Kasumi-1 (cell line): ENCODE results near the gene CD79A.

Experiments used
- DNase-seq, 2 experiments: peaks; one replicate each; lab custom pipeline; 2025; lab: John Stamatoyannopoulos, UW

Gene CD79A

GRCh38 chr19:41876847-41877832 is at the start of gene CD79A:
Gene CD79A, plus strand, starts transcription at chr19:41877279. Its CDS starts 26 bp downstream, at chr19:41877305.
- peak; percentile 86 for DNase-seq

- no peak for DNase-seq
These were observed 38.9 kb upstream of the CD79A start for GRCh38 chr19:41837981-41838708.

GRCh38 chr19:41839211-41839610 is 37.9 kb upstream of the CD79A start:
- no peak for DNase-seq

- no peak for DNase-seq
These were observed 33.7 kb upstream of the CD79A start for GRCh38 chr19:41843371-41843770.

GRCh38 chr19:41844601-41845000 is 32.5 kb upstream of the CD79A start, which contains the start of gene LYPD4:
Gene LYPD4, minus strand, starts transcription at chr19:41844683. Its CDS starts 5,398 bp downstream, at chr19:41839285.
- no peak for DNase-seq

- DNase-seq, result no peak
These were observed 32.3 kb upstream of the CD79A start, which contains the start of gene DMRTC2 for GRCh38 chr19:41845001-41845050. Gene DMRTC2, plus strand, starts transcription at chr19:41845042. Its CDS starts 2,387 bp downstream, at chr19:41847429.

- no peak for DNase-seq
These were observed 32.0 kb upstream of the CD79A start for GRCh38 chr19:41845051-41845590.

- no peak for DNase-seq
These were observed 29.6 kb upstream of the CD79A start for GRCh38 chr19:41847351-41848105.

- DNase-seq, result no peak
These were observed 28.4 kb upstream of the CD79A start for GRCh38 chr19:41848666-41849065.

GRCh38 chr19:41849067-41849466 is 28.0 kb upstream of the CD79A start:
- no peak for DNase-seq

- DNase-seq, result no peak
These were observed 26.7 kb upstream of the CD79A start for GRCh38 chr19:41850381-41850780.

GRCh38 chr19:41851456-41851855 is 25.6 kb upstream of the CD79A start:
- DNase-seq, result no peak

- DNase-seq, result no peak
These were observed 23.7 kb upstream of the CD79A start for GRCh38 chr19:41853344-41853743.

- DNase-seq, result no peak
These were observed 23.3 kb upstream of the CD79A start for GRCh38 chr19:41853768-41854167.

- no peak for DNase-seq
These were observed 17.9 kb upstream of the CD79A start for GRCh38 chr19:41859213-41859617.

- DNase-seq, result peak; percentile 98 to 99
These were observed 17.3 kb upstream of the CD79A start, which contains the start of gene RPS19 for GRCh38 chr19:41859618-41860418. Gene RPS19, plus strand, starts transcription at chr19:41860255. Its CDS starts 520 bp downstream, at chr19:41860775.

GRCh38 chr19:41860419-41861115 is 16.5 kb upstream of the CD79A start:
- no peak for DNase-seq

GRCh38 chr19:41861116-41861768 is 15.8 kb upstream of the CD79A start:
- no peak for DNase-seq

GRCh38 chr19:41861846-41862245 is 15.2 kb upstream of the CD79A start:
- no peak for DNase-seq

GRCh38 chr19:41862445-41862986 is 14.6 kb upstream of the CD79A start:
- no peak for DNase-seq
